AG10803 (cell line): ENCODE measurements around the gene ATXN8OS.

Experiments used
- DNase-seq: peaks from one replicate; pipeline ENCODE4 v3.0.0; 2010; ENCODE audit warnings: low read depth
- H3K4me3 ChIP-seq: 2 replicates; pipeline ENCODE4 v1.5.1; 2011; ENCODE audit warnings: mild to moderate bottlenecking, low read length, control low read depth
- TF ChIP-seq, protein P1 (sequence below): conservative IDR thresholded peaks from 2 replicates; pipeline ENCODE4 v1.5.1; 2011; ENCODE audit warnings: mild to moderate bottlenecking, low read length, control low read depth, inconsistent platforms

Gene ATXN8OS

DNA sequence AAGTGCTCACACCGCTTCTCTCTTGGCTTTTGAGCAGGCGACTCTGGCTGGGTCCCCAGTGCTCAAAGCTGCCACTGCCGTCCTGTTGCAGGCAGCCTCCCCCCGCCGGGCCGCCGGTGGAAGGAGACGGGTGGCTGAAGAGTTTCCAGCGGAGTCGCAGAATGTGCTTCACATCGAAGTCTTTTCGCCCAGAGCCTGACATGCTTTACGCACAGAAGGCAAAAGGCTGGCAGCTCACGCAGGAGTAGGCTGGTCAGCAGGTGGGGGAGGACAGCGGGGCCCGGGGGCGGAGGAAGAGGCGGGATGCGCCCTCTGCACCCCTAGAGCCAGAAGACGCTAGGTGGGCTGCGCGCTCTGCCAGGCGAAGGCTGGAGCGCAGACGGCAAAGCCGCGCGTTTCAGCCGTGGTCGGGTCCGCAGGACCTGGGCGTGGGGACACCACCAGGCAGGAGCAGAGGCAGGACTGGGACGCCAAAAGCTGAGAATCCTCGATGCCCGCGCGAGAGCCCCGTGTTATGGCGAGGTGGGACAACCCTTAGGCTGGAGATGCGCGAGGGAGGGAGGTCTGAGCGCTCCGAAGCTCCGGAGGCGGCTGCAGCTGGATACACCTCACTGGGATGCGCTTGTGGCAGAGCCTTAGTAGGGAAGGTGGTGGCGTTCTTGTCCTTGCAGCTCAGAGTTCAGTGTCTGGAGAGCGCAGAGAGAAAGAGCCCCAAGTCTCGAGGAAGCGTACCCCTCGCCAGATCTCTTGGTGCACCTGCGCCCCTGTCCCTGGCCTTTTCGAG lies at the start of gene ATXN8OS:
Gene ATXN8OS, plus strand, starts transcription at position 329 of the 784 bp plus-strand sequence.
- DNase-seq, result no peak

DNA sequence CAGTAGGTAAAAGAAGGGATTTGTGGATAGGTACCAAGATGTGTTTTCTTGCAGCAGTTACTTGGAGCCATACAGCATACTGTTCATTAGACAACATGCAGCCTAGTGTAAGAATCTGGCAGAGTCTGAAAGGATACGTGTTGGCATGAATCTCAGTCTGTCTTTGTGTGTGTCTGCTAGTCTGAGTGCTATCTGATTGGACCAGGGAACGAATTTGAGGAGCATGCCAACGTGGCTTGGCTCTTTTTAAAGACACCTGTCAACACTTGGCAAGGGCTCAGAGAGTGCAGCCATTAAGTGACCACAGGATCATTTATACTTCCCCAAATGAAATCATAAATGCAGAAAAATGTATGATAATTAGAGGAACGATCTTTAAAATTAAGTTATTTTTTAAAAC lies 27.6 kb upstream of the ATXN8OS start:
- TF ChIP-seq, protein P1, sequence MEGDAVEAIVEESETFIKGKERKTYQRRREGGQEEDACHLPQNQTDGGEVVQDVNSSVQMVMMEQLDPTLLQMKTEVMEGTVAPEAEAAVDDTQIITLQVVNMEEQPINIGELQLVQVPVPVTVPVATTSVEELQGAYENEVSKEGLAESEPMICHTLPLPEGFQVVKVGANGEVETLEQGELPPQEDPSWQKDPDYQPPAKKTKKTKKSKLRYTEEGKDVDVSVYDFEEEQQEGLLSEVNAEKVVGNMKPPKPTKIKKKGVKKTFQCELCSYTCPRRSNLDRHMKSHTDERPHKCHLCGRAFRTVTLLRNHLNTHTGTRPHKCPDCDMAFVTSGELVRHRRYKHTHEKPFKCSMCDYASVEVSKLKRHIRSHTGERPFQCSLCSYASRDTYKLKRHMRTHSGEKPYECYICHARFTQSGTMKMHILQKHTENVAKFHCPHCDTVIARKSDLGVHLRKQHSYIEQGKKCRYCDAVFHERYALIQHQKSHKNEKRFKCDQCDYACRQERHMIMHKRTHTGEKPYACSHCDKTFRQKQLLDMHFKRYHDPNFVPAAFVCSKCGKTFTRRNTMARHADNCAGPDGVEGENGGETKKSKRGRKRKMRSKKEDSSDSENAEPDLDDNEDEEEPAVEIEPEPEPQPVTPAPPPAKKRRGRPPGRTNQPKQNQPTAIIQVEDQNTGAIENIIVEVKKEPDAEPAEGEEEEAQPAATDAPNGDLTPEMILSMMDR, result no peak
- DNase-seq, result no peak
- H3K4me3 ChIP-seq, result no peak overlapping the region

More for the DNA sequence above, at the start of gene ATXN8OS:
- no peak within 1 kb of the TSS for H3K4me3 ChIP-seq
- TF ChIP-seq, protein P1, result no peak

DNA sequence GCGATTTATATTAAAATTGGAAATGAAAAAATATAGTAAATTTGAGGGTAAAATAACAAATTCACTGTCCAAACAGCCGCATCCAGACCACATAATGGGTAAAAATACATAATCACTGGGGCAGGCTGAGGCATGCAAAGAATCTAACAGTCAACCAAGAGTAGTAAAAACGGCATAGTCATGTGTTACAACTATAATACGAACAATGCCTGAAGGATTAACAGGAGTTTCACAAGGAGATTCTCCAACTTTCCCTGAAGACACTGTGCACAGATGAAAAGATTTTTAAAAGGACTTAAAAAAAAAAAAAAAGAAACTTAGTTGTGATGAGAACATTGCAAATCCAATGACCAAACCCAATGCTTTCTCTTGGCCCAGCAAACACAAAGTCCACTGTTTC lies 20.4 kb upstream of the ATXN8OS start:
- TF ChIP-seq, protein P1, result no peak
- no peak for DNase-seq
- H3K4me3 ChIP-seq, result no peak overlapping the region

DNA sequence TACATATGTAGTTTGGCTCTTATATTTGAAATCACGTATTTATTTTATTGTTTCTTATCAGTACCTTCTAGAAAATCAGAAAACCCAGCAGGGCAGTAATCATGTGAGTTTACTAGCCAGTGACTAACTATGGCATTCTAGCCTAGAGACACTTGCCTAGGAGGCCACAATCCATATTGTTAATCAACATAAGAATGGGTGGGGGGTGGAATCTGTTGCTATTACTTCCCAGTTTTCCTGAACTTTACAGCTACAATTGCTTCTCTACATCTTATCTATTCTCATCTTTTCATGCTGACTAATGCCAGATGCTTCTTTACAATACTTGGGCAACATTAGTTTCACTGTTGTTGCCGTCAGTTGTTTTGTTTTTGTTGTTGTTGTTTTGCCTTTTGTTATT lies 18.7 kb upstream of the ATXN8OS start:
- H3K4me3 ChIP-seq, result no peak overlapping the region
- TF ChIP-seq, protein P1, result no peak
- DNase-seq, result no peak

DNA sequence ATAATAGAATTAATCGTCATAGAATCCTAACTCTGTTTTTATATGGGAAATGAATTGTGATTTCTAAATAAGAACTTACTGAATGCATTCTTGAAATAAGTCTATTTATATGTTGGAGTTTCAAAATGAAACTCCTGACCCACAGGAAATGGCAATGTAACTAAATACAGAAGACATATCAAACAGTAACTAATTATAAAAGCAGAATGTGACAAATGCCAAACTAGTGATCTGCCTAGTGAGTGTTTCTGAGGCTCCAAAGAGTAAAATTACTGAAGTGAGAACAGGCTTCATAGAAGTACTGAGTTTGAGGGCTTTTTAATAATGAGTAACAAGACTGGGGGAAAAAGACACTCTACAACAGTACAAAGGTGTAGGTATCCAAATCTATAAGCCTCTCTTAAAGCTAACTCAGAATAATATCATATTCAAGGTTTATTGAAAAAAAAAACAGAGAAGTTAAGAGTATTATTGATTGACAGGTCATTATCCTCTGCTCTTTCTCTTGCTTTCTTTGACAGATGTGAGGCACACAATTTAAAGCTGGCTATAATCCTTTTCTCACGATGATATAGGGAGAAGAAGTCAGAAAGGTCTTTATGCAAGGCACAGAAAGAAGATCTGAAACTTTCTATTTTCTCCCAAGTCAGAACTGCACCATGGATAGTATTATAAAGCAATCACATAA lies 17.4 kb upstream of the ATXN8OS start:
- H3K4me3 ChIP-seq, result no peak overlapping the region
- TF ChIP-seq, protein P1, result no peak
- DNase-seq, result no peak

DNA sequence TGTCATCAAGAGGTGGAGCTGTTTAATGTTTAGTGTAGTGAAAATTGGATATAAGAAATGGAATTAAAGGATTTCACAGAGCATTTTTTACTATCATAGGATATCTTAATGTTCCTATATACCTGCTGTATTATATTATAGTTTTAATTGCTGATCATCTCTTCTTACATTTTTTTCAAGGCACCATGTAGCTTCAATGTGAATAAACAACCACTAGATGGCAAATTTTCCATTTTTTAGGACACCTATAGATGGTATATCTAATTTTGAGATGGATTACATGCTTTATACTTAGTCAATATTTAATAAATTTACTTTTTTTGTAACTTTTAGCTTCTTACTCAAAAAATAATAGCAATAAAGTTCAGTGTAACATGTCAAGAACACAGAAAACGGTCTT lies 9.0 kb upstream of the ATXN8OS start:
- H3K4me3 ChIP-seq, result no peak overlapping the region
- no peak for DNase-seq
- TF ChIP-seq, protein P1, result peak; percentile 3; the same call in 1 of the 2 replicates

DNA sequence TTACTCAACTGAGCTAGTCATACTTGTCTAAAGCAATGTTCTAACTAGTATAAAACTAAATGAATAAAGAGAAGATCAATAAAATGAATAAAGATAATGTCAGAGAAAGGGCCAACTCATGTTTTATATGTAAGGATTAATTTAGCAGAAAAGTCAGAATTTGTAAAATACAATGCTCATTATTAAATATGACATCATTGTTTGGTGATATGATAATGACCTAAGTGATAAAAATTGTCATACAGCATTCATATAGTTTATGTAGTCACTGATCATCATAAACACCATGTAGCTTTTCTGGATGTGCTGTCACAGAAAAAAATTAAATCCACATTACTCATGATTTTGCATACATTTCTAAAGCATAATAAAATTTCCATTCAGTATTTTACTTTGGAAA lies 3.1 kb upstream of the ATXN8OS start:
- no peak overlapping the region for H3K4me3 ChIP-seq
- no peak for DNase-seq
- TF ChIP-seq, protein P1, result no peak
